NAMALWA (cell line): Measurements from ENCODE around the gene AGK.

Source experiments
- DNase-seq: peaks from one replicate; pipeline ENCODE4 v3.0.0-alpha.2; 2015; ENCODE audit warnings: low spot score

The AGK gene

GRCh38 chr7:141551094-141551781 is at the start of gene AGK:
AGK (plus strand) TSS chr7:141551410; CDS start chr7:141555467, 4,057 bp downstream.
- DNase-seq = peak; percentile 58

GRCh38 chr7:141501451-141501850 is 49.8 kb upstream of the AGK start:
- no peak for DNase-seq

GRCh38 chr7:141511316-141511675 is 39.9 kb upstream of the AGK start:
- no peak for DNase-seq

- no peak for DNase-seq
Observed at GRCh38 chr7:141511676-141512396, 39.4 kb upstream of the AGK start.

GRCh38 chr7:141512597-141512996 is 38.6 kb upstream of the AGK start:
- no peak for DNase-seq

- DNase-seq = no peak
Observed at GRCh38 chr7:141513720-141514119, 37.5 kb upstream of the AGK start.

GRCh38 chr7:141515941-141516340 is 35.3 kb upstream of the AGK start:
- DNase-seq = no peak

GRCh38 chr7:141519623-141520022 is 31.6 kb upstream of the AGK start:
- DNase-seq = no peak

GRCh38 chr7:141522657-141523342 is 28.4 kb upstream of the AGK start:
- DNase-seq = no peak

- DNase-seq = no peak
Observed at GRCh38 chr7:141525973-141526514, 25.2 kb upstream of the AGK start.

- DNase-seq = no peak
Observed at GRCh38 chr7:141527076-141527475, 24.1 kb upstream of the AGK start.

GRCh38 chr7:141528399-141528798 is 22.8 kb upstream of the AGK start:
- no peak for DNase-seq

GRCh38 chr7:141533149-141533949 is 17.9 kb upstream of the AGK start:
- peak; percentile 81 for DNase-seq

- DNase-seq = no peak
Observed at GRCh38 chr7:141534757-141535737, 16.2 kb upstream of the AGK start.

GRCh38 chr7:141537906-141538305 is 13.3 kb upstream of the AGK start:
- no peak for DNase-seq

GRCh38 chr7:141541375-141541774 is 9.8 kb upstream of the AGK start:
- no peak for DNase-seq

GRCh38 chr7:141544831-141545230 is 6.4 kb upstream of the AGK start:
- DNase-seq = no peak

GRCh38 chr7:141549582-141549981 is 1.6 kb upstream of the AGK start:
- no peak for DNase-seq

- no peak for DNase-seq
Observed at GRCh38 chr7:141550386-141551093, 670 bp upstream of the AGK start.

- no peak for DNase-seq
Observed at GRCh38 chr7:141551782-141552181, 572 bp downstream of the AGK start.
